Measurements from ENCODE around the gene MTRR. TPM values are rescaled to one million over a fixed set of nuclear protein-coding genes. Genes with fewer than 3 reads are reported as not detected.

The MTRR gene
- polyA plus RNA-seq, 1 of the 3 experiments (the other 2 are of a cell fraction), result 18.4 TPM

DNA sequence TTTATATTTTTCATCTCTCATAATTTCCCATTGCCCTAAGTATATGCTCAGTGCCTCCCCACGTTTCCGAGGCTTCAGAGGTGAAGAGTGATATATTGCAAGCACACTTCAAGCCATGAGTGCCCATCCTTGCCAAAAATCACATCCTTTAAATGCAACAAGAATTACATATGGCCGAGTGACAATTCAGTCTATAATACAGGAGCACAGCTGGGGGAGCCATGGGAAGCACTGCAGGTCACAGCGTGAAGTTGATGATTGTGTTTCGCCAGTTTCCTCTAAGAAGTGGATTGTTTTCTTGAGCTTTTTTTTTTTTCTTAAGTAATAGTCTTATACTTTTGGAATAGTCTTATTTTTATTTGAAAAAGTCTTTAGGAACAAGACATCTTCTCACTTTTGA, 61.1 kb downstream of the MTRR start:
- DNase-seq, result no peak
- POLR2A ChIA-PET, result no interaction called here
- Histone ChIP-seq H3K9ac (no peak overlapping the region), H3K27me3 (ENCODE audit: insufficient read depth) (peaks cover 27% of the 10 kb centered on the region; the same call in 1 of the 2 replicates), H4K20me1 (ENCODE audit: insufficient read depth) (no peaks in the 10 kb centered on the region), H3K4me3 (ENCODE audit: low read depth in 2 of 2, low read length in 1 of 2) (no peak overlapping the region), H3F3A (replicated peaks; ENCODE audit: insufficient read depth) (no peaks in the 10 kb centered on the region), H3K9me2 (no peaks in the 10 kb centered on the region), H3K9me3 (no peaks in the 10 kb centered on the region), H3K27ac (ENCODE audit: low read depth in 2 of 2, low read length in 1 of 2) (no peak overlapping the region), H2AFZ (ENCODE audit: low read depth) (no peak overlapping the region), H3K4me1 (ENCODE audit: control insufficient read depth in 1 of 2, insufficient read depth in 2 of 2, low read depth in 1 of 2, low read length in 1 of 2) (no peaks in the 10 kb centered on the region), H3K36me3 (replicated peaks in 1 of 2; ENCODE audit: control insufficient read depth in 1 of 2, insufficient read depth in 2 of 2, low read length in 1 of 2) (no peaks in the 10 kb centered on the region), H3K4me2 (no peak overlapping the region), H3K79me2 (ENCODE audit: insufficient read depth) (no peaks in the 10 kb centered on the region)
- WGBS (ENCODE audit: low lambda C conversion rate), result 13% methylated on average over 5 of the region's 5 CpGs
- CTCF ChIA-PET, result interaction anchor here (0.9 to 4.3 kb wide), 4 partner anchors 10 to 1391 kb away, joined by 3 to 37 read pairs (median 4); no protein-coding TSS in a partner anchor
- no peak for TF ChIP-seq GATA2 (CRISPR knock-in tag; IDR thresholded peaks at IDR 0.05)
- no peak for TF ChIP-seq FOSL2 (IDR thresholded peaks at IDR 0.05; ENCODE audit: borderline replicate concordance, low read depth)
- TF ChIP-seq, protein P1, sequence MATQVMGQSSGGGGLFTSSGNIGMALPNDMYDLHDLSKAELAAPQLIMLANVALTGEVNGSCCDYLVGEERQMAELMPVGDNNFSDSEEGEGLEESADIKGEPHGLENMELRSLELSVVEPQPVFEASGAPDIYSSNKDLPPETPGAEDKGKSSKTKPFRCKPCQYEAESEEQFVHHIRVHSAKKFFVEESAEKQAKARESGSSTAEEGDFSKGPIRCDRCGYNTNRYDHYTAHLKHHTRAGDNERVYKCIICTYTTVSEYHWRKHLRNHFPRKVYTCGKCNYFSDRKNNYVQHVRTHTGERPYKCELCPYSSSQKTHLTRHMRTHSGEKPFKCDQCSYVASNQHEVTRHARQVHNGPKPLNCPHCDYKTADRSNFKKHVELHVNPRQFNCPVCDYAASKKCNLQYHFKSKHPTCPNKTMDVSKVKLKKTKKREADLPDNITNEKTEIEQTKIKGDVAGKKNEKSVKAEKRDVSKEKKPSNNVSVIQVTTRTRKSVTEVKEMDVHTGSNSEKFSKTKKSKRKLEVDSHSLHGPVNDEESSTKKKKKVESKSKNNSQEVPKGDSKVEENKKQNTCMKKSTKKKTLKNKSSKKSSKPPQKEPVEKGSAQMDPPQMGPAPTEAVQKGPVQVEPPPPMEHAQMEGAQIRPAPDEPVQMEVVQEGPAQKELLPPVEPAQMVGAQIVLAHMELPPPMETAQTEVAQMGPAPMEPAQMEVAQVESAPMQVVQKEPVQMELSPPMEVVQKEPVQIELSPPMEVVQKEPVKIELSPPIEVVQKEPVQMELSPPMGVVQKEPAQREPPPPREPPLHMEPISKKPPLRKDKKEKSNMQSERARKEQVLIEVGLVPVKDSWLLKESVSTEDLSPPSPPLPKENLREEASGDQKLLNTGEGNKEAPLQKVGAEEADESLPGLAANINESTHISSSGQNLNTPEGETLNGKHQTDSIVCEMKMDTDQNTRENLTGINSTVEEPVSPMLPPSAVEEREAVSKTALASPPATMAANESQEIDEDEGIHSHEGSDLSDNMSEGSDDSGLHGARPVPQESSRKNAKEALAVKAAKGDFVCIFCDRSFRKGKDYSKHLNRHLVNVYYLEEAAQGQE (IDR thresholded peaks at IDR 0.05; ENCODE audit: low read depth, low read length), result no peak
- TF ChIP-seq NRF1 (IDR thresholded peaks at IDR 0.05; ENCODE audit: low read depth, low read length), result no peak
- no peak for TF ChIP-seq SMC3 (IDR thresholded peaks at IDR 0.05; ENCODE audit: low read depth, low read length)

DNA sequence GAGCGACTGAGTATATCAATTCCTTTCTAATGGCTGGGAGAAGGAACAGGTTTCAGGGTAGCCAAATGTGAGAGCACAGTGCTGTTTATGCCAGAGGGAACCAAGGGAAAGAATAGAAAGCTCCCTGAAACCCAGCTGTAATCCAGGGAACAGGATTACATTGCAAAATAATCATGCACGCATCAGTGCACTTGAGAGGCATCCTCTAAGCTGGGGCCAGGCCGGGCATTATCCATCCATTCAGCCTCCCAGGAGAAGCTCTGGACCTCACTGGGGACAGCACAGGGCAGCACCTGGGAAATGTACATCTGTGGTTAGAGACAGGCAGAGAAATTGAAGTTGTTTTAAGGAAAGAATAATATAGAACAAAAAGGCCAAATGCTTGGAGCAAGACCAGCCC, 72.7 kb downstream of the MTRR start:
- no peaks in the 10 kb centered on the region for H4K20me1 ChIP-seq (ENCODE audit: insufficient read depth)
- H3K27ac ChIP-seq (ENCODE audit: low read depth in 2 of 2, low read length in 1 of 2), result no peak overlapping the region
- H3K9me3 ChIP-seq, result no peaks in the 10 kb centered on the region
- POLR2A ChIA-PET, result no interaction called here
- no peak for DNase-seq
- H3K9ac ChIP-seq, result no peak overlapping the region
- peaks cover 7% of the 10 kb centered on the region for H3K27me3 ChIP-seq (ENCODE audit: insufficient read depth)
- H3K79me2 ChIP-seq (ENCODE audit: insufficient read depth), result no peaks in the 10 kb centered on the region
- no peak overlapping the region for H3K4me2 ChIP-seq
- H3K36me3 ChIP-seq (replicated peaks in 1 of 2; ENCODE audit: control insufficient read depth in 1 of 2, insufficient read depth in 2 of 2, low read length in 1 of 2), result no peaks in the 10 kb centered on the region
- TF ChIP-seq, protein P2, sequence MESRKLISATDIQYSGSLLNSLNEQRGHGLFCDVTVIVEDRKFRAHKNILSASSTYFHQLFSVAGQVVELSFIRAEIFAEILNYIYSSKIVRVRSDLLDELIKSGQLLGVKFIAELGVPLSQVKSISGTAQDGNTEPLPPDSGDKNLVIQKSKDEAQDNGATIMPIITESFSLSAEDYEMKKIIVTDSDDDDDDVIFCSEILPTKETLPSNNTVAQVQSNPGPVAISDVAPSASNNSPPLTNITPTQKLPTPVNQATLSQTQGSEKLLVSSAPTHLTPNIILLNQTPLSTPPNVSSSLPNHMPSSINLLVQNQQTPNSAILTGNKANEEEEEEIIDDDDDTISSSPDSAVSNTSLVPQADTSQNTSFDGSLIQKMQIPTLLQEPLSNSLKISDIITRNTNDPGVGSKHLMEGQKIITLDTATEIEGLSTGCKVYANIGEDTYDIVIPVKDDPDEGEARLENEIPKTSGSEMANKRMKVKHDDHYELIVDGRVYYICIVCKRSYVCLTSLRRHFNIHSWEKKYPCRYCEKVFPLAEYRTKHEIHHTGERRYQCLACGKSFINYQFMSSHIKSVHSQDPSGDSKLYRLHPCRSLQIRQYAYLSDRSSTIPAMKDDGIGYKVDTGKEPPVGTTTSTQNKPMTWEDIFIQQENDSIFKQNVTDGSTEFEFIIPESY (IDR thresholded peaks at IDR 0.05; ENCODE audit: borderline replicate concordance, low read depth), result no peak
- TF ChIP-seq, protein P3, sequence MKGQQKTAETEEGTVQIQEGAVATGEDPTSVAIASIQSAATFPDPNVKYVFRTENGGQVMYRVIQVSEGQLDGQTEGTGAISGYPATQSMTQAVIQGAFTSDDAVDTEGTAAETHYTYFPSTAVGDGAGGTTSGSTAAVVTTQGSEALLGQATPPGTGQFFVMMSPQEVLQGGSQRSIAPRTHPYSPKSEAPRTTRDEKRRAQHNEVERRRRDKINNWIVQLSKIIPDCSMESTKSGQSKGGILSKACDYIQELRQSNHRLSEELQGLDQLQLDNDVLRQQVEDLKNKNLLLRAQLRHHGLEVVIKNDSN (IDR thresholded peaks at IDR 0.05; ENCODE audit: borderline replicate concordance, low read depth), result no peak
- TF ChIP-seq FOXJ3 (CRISPR knock-in tag; IDR thresholded peaks at IDR 0.05) (no peak), JUND (IDR thresholded peaks at IDR 0.05) (no peak), NFIC (IDR thresholded peaks at IDR 0.05; ENCODE audit: borderline replicate concordance) (no peak), MXI1 (IDR thresholded peaks at IDR 0.05; ENCODE audit: low read depth, low read length) (no peak), SIN3A (IDR thresholded peaks at IDR 0.05; ENCODE audit: borderline replicate concordance, low read depth, low read length) (no peak), RFX5 (IDR thresholded peaks at IDR 0.05; ENCODE audit: low read length) (no peak), FOXM1 (IDR thresholded peaks at IDR 0.05; ENCODE audit: low read depth) (no peak), RAD21 (IDR thresholded peaks at IDR 0.05; ENCODE audit: low read length) (no peak)
- TF ChIP-seq, protein P4, sequence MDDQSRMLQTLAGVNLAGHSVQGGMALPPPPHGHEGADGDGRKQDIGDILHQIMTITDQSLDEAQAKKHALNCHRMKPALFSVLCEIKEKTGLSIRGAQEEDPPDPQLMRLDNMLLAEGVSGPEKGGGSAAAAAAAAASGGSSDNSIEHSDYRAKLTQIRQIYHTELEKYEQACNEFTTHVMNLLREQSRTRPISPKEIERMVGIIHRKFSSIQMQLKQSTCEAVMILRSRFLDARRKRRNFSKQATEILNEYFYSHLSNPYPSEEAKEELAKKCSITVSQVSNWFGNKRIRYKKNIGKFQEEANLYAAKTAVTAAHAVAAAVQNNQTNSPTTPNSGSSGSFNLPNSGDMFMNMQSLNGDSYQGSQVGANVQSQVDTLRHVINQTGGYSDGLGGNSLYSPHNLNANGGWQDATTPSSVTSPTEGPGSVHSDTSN (IDR thresholded peaks at IDR 0.05), result no peak
- CTCF ChIA-PET, result interaction anchor here (5.7 kb wide), 1 partner anchor 14 kb away, joined by 37 read pairs; no protein-coding TSS in a partner anchor
- H3K4me3 ChIP-seq (ENCODE audit: low read depth in 2 of 2, low read length in 1 of 2), result no peak overlapping the region
- H3F3A ChIP-seq (replicated peaks; ENCODE audit: insufficient read depth), result no peaks in the 10 kb centered on the region
- no peak overlapping the region for H2AFZ ChIP-seq (ENCODE audit: low read depth)
- 3% methylated on average over 3 of the region's 3 CpGs for WGBS (ENCODE audit: low lambda C conversion rate)
- H3K4me1 ChIP-seq (ENCODE audit: control insufficient read depth in 1 of 2, insufficient read depth in 2 of 2, low read depth in 1 of 2, low read length in 1 of 2), result no peaks in the 10 kb centered on the region
- H3K9me2 ChIP-seq, result no peaks in the 10 kb centered on the region
